ENCODE results near the gene MTSS2. TPM values are rescaled to one million over a fixed set of nuclear protein-coding genes. Genes with fewer than 3 reads are reported as not detected.
"Not testable (repeated sequence)": the region's sequence is repeated elsewhere in the genome, so short reads cannot be mapped to it uniquely, and the experiment has no call there.

Gene MTSS2
- total RNA-seq, 3 donors from 2014 or later (not counting 1 experiment from before 2014, with no cell fraction given), result 3.8 to 8.8 (median 4.4) TPM

DNA sequence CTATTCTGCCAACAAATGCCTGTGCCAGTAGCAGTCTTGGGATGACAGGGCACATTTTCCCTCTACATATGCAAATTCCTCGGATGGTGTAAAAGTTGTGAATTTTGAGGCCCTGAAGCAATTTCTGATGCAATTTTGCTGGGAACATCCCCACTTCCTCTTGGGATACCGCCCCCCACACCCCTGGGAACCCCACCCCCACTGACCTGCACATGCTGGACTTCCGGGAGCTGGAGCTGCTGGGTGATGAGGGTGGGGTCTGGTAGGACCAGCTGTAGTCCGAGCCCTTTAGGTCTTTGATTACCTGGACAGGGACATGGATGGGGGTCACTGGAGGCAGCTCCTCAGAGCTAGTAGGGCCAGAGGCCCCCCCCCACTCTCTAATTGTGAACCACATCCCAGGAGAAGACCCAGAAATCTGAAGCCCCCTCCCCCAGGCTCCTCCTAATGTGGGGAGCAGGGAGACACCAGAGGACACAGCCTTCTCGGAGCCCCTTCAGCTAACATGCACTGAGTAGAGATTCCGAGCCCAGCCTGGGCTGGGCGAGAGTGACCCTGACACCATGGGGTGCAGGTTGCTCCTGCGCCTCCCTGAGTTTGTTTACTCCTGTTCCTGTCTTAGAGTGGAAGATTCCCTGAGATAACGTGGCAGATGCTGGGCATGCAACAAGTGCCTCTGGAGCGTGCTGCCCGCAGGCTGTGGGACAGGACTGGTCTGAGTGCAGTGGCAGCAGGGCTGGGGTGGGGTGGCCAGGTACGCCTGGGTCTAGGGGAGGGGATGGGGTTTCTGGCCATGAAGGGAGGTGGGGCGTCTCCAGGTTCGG, 9.0 kb downstream of the MTSS2 start:
- WGBS (ENCODE audit: insufficient coverage), result 94% methylated on average over 12 of the region's 14 CpGs
- no peaks in the 10 kb centered on the region for H3K27me3 ChIP-seq (ENCODE audit: control insufficient read depth, insufficient read depth, low read length)
- Mint-ChIP-seq H3K27ac (no peak overlapping the region), H3K9me3 (no peaks in the 10 kb centered on the region), H3K27me3 (ENCODE audit: low read depth in 2 of 2) (no peaks in the 10 kb centered on the region), H3K36me3 (no peaks in the 10 kb centered on the region), H3K4me1 (peaks cover 0 to 12% of the 10 kb centered on the region in 2 donors), H3K4me3 (no peak overlapping the region)
- no peaks in the 10 kb centered on the region for H3K36me3 ChIP-seq (ENCODE audit: control insufficient read depth, insufficient read depth, low read length)
- no peak overlapping the region for H3K4me3 ChIP-seq (ENCODE audit: low read length)
- peaks cover 6% of the 10 kb centered on the region for H3K4me1 ChIP-seq (ENCODE audit: control insufficient read depth, insufficient read depth, low read length)
- H3K9me3 ChIP-seq (ENCODE audit: control insufficient read depth, insufficient read depth, low read length), result no peaks in the 10 kb centered on the region
- TF ChIP-seq, protein P1, sequence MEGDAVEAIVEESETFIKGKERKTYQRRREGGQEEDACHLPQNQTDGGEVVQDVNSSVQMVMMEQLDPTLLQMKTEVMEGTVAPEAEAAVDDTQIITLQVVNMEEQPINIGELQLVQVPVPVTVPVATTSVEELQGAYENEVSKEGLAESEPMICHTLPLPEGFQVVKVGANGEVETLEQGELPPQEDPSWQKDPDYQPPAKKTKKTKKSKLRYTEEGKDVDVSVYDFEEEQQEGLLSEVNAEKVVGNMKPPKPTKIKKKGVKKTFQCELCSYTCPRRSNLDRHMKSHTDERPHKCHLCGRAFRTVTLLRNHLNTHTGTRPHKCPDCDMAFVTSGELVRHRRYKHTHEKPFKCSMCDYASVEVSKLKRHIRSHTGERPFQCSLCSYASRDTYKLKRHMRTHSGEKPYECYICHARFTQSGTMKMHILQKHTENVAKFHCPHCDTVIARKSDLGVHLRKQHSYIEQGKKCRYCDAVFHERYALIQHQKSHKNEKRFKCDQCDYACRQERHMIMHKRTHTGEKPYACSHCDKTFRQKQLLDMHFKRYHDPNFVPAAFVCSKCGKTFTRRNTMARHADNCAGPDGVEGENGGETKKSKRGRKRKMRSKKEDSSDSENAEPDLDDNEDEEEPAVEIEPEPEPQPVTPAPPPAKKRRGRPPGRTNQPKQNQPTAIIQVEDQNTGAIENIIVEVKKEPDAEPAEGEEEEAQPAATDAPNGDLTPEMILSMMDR (IDR thresholded peaks at IDR 0.05), result no peak
- ATAC-seq (no peak), DNase-seq (no peak)
- intact Hi-C loops (cut with micrococcal nuclease), result no loop called here
- H3K27ac ChIP-seq (ENCODE audit: low read length), result no peak overlapping the region

DNA sequence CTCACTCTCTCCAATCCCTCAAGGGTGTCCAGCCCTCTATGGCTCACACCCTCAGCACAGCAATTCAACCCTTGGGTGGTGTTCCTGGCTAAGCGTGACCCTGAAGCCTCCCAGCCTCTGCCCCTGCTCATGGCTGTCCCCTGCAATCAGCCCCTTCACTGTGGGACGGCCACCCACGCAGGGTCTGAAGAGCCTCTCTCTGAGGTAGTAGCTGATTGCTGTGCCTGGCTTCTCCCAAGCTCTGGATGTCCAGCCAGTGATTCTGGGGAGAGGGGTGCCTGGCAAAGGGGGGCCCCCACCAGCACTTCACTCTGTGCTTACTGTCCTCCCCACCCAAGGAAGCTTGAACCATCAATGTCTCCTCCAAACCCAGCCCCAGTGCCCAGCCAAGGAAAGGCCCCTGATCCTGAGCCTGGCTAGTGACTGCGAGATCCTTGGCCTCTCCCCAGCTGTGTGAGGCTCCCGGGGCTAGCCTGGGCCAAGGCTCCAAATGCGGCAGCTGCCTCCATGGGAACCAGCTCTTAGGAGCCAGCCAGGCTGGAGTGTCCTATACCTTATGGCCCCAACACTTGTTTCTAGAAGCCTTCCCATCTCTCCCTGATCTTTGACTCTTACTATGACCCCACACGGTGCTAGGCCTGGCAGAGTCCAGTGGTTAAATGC, 9.9 kb downstream of the MTSS2 start:
- 94% methylated on average over 7 of the region's 7 CpGs for WGBS (ENCODE audit: insufficient coverage)
- Mint-ChIP-seq H3K27ac (no peak overlapping the region), H3K36me3 (no peaks in the 10 kb centered on the region)

DNA sequence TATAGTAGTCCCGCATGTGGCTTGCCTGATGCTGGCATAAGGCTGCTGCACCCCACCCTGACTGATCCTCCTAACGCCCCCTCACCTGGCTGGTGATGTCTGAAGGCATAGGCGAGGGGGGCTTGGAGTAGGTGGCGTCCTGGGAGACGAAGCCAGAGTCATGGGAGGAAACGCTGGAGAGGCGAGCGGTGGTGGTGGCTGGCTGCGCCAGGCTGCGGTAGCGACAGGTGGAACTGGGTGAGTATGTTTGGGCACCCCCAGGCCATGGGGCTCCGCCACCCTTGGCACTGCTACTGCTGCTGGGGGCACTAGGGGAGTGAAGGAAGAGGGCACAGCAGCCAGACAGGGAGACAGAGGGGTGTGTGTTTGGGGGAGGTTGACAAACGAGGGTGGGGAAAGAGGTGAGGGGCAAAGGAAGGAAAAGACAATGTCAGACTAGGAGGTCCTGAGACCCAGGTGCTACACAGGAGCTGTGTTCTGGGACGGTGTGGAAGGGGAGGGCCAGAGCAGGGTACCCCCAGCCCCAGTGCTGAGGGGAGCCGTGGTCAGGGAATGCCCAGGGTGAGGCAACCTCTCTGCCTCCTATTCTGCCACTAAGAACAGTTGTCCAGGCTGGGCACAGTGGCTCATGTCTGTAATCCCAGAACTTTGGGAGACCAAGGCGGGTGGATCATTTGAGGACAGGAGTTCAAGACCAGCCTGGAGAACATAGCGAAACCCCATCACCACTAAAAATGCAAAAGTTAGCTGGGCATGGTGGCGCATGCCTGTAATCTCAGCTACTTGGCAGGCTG, 11.4 kb downstream of the MTSS2 start:
- H3K4me3 Mint-ChIP-seq, result no peak overlapping the region
- no peak for ATAC-seq
- no peaks in the 10 kb centered on the region for H3K36me3 ChIP-seq (ENCODE audit: control insufficient read depth, insufficient read depth, low read length)
- H3K27ac ChIP-seq (ENCODE audit: low read length), result no peak overlapping the region
- no peaks in the 10 kb centered on the region for H3K27me3 ChIP-seq (ENCODE audit: control insufficient read depth, insufficient read depth, low read length)
- no peaks in the 10 kb centered on the region for H3K9me3 Mint-ChIP-seq
- WGBS (ENCODE audit: insufficient coverage), result 94% methylated on average over 18 of the region's 18 CpGs
- H3K36me3 Mint-ChIP-seq, result no peaks in the 10 kb centered on the region
- TF ChIP-seq, protein P1 (IDR thresholded peaks at IDR 0.05), result no peak
- H3K4me1 ChIP-seq (ENCODE audit: control insufficient read depth, insufficient read depth, low read length), result peaks cover 6% of the 10 kb centered on the region
- H3K27me3 Mint-ChIP-seq (ENCODE audit: low read depth in 2 of 2), result no peaks in the 10 kb centered on the region
- H3K27ac Mint-ChIP-seq, result no peak overlapping the region
- intact Hi-C loops (cut with micrococcal nuclease), result no loop called here
- peaks cover 0 to 11% of the 10 kb centered on the region in 2 donors for H3K4me1 Mint-ChIP-seq
- no peak for DNase-seq
- H3K4me3 ChIP-seq (ENCODE audit: low read length), result no peak overlapping the region
- no peaks in the 10 kb centered on the region for H3K9me3 ChIP-seq (ENCODE audit: control insufficient read depth, insufficient read depth, low read length)

More for the DNA sequence above, 9.9 kb downstream of the MTSS2 start:
- no peaks in the 10 kb centered on the region for H3K9me3 ChIP-seq (ENCODE audit: control insufficient read depth, insufficient read depth, low read length)
- DNase-seq (no peak), ATAC-seq (no peak)
- no peak overlapping the region for H3K4me3 ChIP-seq (ENCODE audit: low read length)
- no peak overlapping the region for H3K4me3 Mint-ChIP-seq
- no peaks in the 10 kb centered on the region for H3K9me3 Mint-ChIP-seq
- no peaks in the 10 kb centered on the region for H3K27me3 Mint-ChIP-seq (ENCODE audit: low read depth in 2 of 2)
- no peak overlapping the region for H3K27ac ChIP-seq (ENCODE audit: low read length)
- peaks cover 0 to 12% of the 10 kb centered on the region in 2 donors for H3K4me1 Mint-ChIP-seq
- TF ChIP-seq, protein P1 (IDR thresholded peaks at IDR 0.05), result no peak
- no peaks in the 10 kb centered on the region for H3K27me3 ChIP-seq (ENCODE audit: control insufficient read depth, insufficient read depth, low read length)
- peaks cover 6% of the 10 kb centered on the region for H3K4me1 ChIP-seq (ENCODE audit: control insufficient read depth, insufficient read depth, low read length)
- H3K36me3 ChIP-seq (ENCODE audit: control insufficient read depth, insufficient read depth, low read length), result no peaks in the 10 kb centered on the region
- intact Hi-C loops (cut with micrococcal nuclease), result no loop called here

DNA sequence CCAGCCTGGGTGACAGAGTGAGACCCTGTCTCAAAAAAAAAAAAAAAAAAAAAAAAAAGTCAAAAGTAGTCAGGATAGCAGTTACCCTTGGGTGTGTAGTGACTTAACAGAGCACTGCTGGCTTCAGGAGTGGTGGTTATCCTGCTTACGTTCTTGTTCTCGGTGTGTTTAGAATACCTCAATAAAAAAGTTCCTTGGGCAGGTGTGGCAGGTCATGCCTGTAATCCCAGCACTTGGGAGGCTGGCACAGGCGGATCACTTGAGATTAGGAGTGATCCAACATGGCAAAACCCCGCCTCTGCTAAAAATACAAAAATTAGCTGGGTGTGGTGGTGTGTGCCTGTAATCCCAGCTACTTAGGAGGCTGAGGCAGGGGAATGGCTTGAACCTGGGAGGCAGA, 14.9 kb downstream of the MTSS2 start:
- H3K4me3 ChIP-seq (ENCODE audit: low read length); H3K27ac ChIP-seq (ENCODE audit: low read length); H3K9me3 ChIP-seq (ENCODE audit: control insufficient read depth, insufficient read depth, low read length); H3K4me3 Mint-ChIP-seq; H3K36me3 ChIP-seq (ENCODE audit: control insufficient read depth, insufficient read depth, low read length); H3K4me1 Mint-ChIP-seq; H3K36me3 Mint-ChIP-seq; H3K27me3 Mint-ChIP-seq (ENCODE audit: low read depth in 2 of 2); H3K4me1 ChIP-seq (ENCODE audit: control insufficient read depth, insufficient read depth, low read length); H3K27me3 ChIP-seq (ENCODE audit: control insufficient read depth, insufficient read depth, low read length); DNase-seq; H3K9me3 Mint-ChIP-seq; ATAC-seq; intact Hi-C loops (cut with micrococcal nuclease); H3K27ac Mint-ChIP-seq: not testable (repeated sequence)
- WGBS (ENCODE audit: insufficient coverage), result 95% methylated on average over 4 of the region's 4 CpGs
